Activated CD8-positive, alpha-beta memory T cell treated with anti-CD3 and anti-CD28 coated beads, Interleukin-2, amount 10 ng/mL, durations not matched to agents 7 days and 5 days (primary cell): Measurements from ENCODE around the gene RPS14. TPM values are rescaled to one million over a fixed set of nuclear protein-coding genes. Genes with fewer than 3 reads are reported as not detected.

Experiments used
- ATAC-seq: fragments of 150-1000 bp; cut with Tn5 transposase; one replicate; pipeline ENCODE4 v1.10.0; 2021; ENCODE audit warnings: moderate library complexity
- CTCF ChIA-PET: fragments of 350-600 bp; sonication (Branson Sonifier 250); formaldehyde crosslinking; loops from one replicate; lab custom pipeline; 2021; ENCODE audit warnings: antibody characterized with exemption; lab: Charles Lee
- DNase-seq: peaks from one replicate; pipeline ENCODE4 v3.0.0-alpha.2; 2020
- H3K27ac Mint-ChIP-seq: one replicate; pipeline ENCODE4 v1.8.0; 2021; ENCODE audit warnings: mild to moderate bottlenecking, mixed read lengths
- H3K27me3 Mint-ChIP-seq: one replicate; pipeline ENCODE4 v1.8.0; 2021; ENCODE audit warnings: mixed read lengths
- H3K36me3 Mint-ChIP-seq: one replicate; pipeline ENCODE4 v1.8.0; 2021; ENCODE audit warnings: mild to moderate bottlenecking, mixed read lengths
- H3K4me1 Mint-ChIP-seq: one replicate; pipeline ENCODE4 v1.8.0; 2021; ENCODE audit warnings: mixed read lengths
- H3K4me3 Mint-ChIP-seq: one replicate; pipeline ENCODE4 v1.8.0; 2021; ENCODE audit warnings: mild to moderate bottlenecking, moderate library complexity, mixed read lengths
- H3K9me3 Mint-ChIP-seq: one replicate; pipeline ENCODE4 v1.8.0; 2022; ENCODE audit warnings: low read depth, mixed read lengths
- total RNA-seq, 2 experiments: library from RNA; stranded (reverse); gene quantifications; one replicate each; pipeline ENCODE4 v1.2.3, GENCODE V29; 2021

The RPS14 gene
- total RNA-seq, 2 experiments from 2014 or later = 1,980 to 2,218 TPM

GRCh38 chr5:150397782-150398721, 51.5 kb downstream of the RPS14 start:
- H3K4me1 Mint-ChIP-seq = peaks cover 36% of the 10 kb centered on the region
- ATAC-seq = no peak
- peak overlapping the region; percentile 82 for H3K27ac Mint-ChIP-seq
- H3K36me3 Mint-ChIP-seq = peaks cover 43% of the 10 kb centered on the region
- CTCF ChIA-PET = interaction anchor here (1.0 to 8.2 kb wide), 14 partner anchors 7 to 53 kb away, joined by 3 to 87 read pairs (median 8); partner anchors contain the start of genes CD74, RPS14 and TCOF1
- no peak for DNase-seq
- H3K4me3 Mint-ChIP-seq = no peak overlapping the region
- H3K9me3 Mint-ChIP-seq = no peaks in the 10 kb centered on the region
- H3K27me3 Mint-ChIP-seq = no peaks in the 10 kb centered on the region

DNA sequence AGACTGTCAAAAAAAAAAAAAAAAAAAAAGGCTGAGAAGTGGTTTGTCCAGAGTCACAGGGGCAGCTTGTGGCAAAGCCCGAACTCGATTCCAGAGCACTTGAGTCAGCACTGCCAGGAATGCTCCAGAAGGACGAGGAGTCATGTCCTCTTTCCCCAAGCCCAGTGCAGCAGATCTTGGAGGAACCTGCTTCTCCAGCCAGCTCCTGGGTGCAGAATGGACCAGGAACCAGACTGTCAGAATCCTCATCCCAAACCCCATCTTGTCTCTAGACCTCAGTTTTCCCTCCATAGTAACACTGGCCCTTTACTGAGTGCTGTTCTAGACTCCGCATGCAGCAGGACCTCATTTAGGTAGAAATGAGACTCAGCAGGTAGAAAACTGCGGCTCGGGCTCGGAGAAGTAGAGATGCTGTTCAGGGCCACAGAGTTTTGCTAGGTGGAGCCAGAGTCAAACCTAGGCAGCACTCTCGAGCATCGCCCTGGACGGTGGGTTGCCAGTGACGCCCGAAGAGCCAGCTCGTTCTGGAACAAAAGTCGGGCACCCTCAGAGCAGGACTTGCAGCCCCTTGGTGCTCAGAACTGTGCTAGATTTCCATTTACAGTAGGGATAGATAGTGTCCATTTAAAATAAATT, 52.3 kb downstream of the RPS14 start:
- DNase-seq (no peak), ATAC-seq (no peak)
- Mint-ChIP-seq H3K9me3 (no peaks in the 10 kb centered on the region), H3K4me1 (peaks cover 36% of the 10 kb centered on the region), H3K36me3 (peaks cover 39% of the 10 kb centered on the region), H3K27ac (no peak overlapping the region), H3K4me3 (no peak overlapping the region), H3K27me3 (no peaks in the 10 kb centered on the region)
- CTCF ChIA-PET = interaction anchor here (0.6 to 8.2 kb wide), 13 partner anchors 9 to 262 kb away, joined by 3 to 87 read pairs (median 3); partner anchors contain the start of gene RPS14

GRCh38 chr5:150396267-150396666, 53.3 kb downstream of the RPS14 start:
- H3K4me3 Mint-ChIP-seq = no peak overlapping the region
- DNase-seq (no peak), ATAC-seq (no peak)
- H3K36me3 Mint-ChIP-seq = peaks cover 33% of the 10 kb centered on the region
- CTCF ChIA-PET = interaction anchor here (0.6 to 8.2 kb wide), 7 partner anchors 10 to 261 kb away, joined by 3 to 87 read pairs (median 3); partner anchors contain the start of gene RPS14
- no peaks in the 10 kb centered on the region for H3K9me3 Mint-ChIP-seq
- H3K27me3 Mint-ChIP-seq = no peaks in the 10 kb centered on the region
- H3K27ac Mint-ChIP-seq = peak overlapping the region; percentile 38
- H3K4me1 Mint-ChIP-seq = peaks cover 31% of the 10 kb centered on the region

DNA sequence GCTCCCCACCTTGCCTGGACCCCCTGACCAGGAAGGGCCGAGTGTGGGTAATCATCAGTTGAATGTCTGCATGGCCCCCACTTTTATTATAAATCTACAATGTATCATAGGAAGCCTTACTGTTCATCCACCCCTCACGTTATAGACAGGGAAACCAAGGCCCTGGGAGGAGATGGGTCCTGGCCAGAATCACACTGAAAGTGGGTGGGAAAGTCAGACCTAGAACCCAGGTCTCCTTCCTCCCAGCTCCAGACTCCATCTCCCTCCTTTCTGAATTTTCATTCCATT, 53.9 kb downstream of the RPS14 start:
- no peak overlapping the region for H3K4me3 Mint-ChIP-seq
- H3K9me3 Mint-ChIP-seq = no peaks in the 10 kb centered on the region
- ATAC-seq (no peak), DNase-seq (no peak)
- peaks cover 26% of the 10 kb centered on the region for H3K4me1 Mint-ChIP-seq
- H3K27ac Mint-ChIP-seq = peak overlapping the region; percentile 38
- H3K27me3 Mint-ChIP-seq = no peaks in the 10 kb centered on the region
- peaks cover 30% of the 10 kb centered on the region for H3K36me3 Mint-ChIP-seq
- CTCF ChIA-PET = interaction anchor here (2.0 to 8.2 kb wide), 2 partner anchors 9 to 38 kb away, joined by 5 to 87 read pairs; no protein-coding TSS in a partner anchor

DNA sequence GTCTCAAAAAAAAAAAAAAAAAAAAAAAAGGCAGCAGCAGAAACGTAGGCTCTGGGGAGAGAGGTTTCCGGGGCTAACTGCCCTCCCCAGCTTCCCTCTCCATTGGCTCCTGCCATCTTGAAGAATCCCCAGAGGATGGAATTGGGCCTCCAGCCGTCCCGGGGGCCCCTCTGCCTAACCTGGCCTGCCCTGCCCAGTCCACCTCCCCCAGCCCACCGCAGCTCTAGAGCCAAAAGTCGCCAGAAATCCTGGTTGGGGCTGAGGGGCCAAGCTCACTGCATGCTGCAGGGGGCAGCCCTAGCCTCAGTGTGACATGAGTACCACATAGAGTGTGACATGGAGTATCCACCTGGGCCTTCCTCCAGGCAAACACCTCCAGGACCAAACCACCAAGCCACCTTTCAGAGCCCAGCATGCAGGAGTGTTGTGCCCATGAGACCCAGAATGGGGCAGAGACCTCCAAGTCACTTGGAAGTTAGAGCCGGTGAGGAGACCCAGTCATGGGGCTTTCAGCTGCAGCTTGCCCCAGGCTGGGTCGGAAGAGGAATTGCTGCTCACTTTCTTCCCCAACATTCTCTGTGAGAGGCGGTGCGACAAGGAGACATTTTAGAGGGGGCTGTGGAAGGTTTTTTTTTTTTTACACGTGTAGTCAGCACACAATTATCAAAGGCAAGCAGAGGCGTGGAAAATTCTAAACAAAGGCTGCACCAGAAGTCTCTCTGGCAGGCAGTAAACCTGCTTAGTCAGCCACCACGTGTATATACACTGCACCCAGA, 54.4 kb downstream of the RPS14 start:
- H3K36me3 Mint-ChIP-seq = peaks cover 28% of the 10 kb centered on the region
- no peak overlapping the region for H3K4me3 Mint-ChIP-seq
- H3K27ac Mint-ChIP-seq = peak overlapping the region; percentile 54
- ATAC-seq = no peak
- CTCF ChIA-PET = interaction anchor here (2.0 to 8.2 kb wide), 2 partner anchors 8 to 39 kb away, joined by 5 to 87 read pairs; no protein-coding TSS in a partner anchor
- peaks cover 21% of the 10 kb centered on the region for H3K4me1 Mint-ChIP-seq
- no peak for DNase-seq
- no peaks in the 10 kb centered on the region for H3K9me3 Mint-ChIP-seq
- H3K27me3 Mint-ChIP-seq = no peaks in the 10 kb centered on the region

- ATAC-seq (no peak), DNase-seq (no peak)
- Mint-ChIP-seq H3K4me1 (peaks cover 11% of the 10 kb centered on the region), H3K27ac (no peak overlapping the region), H3K9me3 (no peaks in the 10 kb centered on the region), H3K4me3 (no peak overlapping the region), H3K36me3 (peaks cover 26% of the 10 kb centered on the region), H3K27me3 (no peaks in the 10 kb centered on the region)
- CTCF ChIA-PET = interaction anchor here (8.2 kb wide), 1 partner anchor 40 kb away, joined by 87 read pairs; no protein-coding TSS in a partner anchor
Measured at GRCh38 chr5:150394131-150394530, 55.4 kb downstream of the RPS14 start.

- ATAC-seq (no peak), DNase-seq (no peak)
- H3K36me3 Mint-ChIP-seq = peaks cover 27% of the 10 kb centered on the region
- CTCF ChIA-PET = interaction anchor here (8.2 kb wide), 1 partner anchor 41 kb away, joined by 87 read pairs; no protein-coding TSS in a partner anchor
- H3K9me3 Mint-ChIP-seq = no peaks in the 10 kb centered on the region
- no peaks in the 10 kb centered on the region for H3K27me3 Mint-ChIP-seq
- H3K4me1 Mint-ChIP-seq = peaks cover 4% of the 10 kb centered on the region
- peak overlapping the region; percentile 22 for H3K27ac Mint-ChIP-seq
- no peak overlapping the region for H3K4me3 Mint-ChIP-seq
Measured at GRCh38 chr5:150393096-150393645, 56.4 kb downstream of the RPS14 start.

DNA sequence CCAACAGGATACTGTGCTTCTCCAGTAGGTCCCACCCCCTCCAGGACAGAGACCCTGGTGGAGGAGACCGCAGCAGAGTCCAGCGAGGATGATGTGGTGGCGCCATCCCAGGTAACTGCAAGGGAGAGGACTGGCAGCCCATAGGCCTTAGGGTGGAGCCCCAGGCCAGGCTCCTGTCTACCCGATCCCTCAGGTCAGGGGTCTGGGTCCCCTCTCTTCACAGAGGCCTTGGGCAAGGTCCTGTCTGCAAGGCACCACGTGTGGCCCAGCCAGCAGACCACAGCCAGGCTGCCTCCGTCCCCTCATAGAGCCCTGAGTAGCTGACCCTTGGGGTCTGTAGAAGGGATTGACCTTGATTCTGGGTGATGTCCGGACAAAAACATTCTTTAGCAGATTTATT, 56.9 kb downstream of the RPS14 start:
- H3K27ac Mint-ChIP-seq = no peak overlapping the region
- peaks cover 3% of the 10 kb centered on the region for H3K4me1 Mint-ChIP-seq
- no peak for DNase-seq
- no peak for ATAC-seq
- H3K4me3 Mint-ChIP-seq = no peak overlapping the region
- H3K9me3 Mint-ChIP-seq = no peaks in the 10 kb centered on the region
- no peaks in the 10 kb centered on the region for H3K27me3 Mint-ChIP-seq
- H3K36me3 Mint-ChIP-seq = peaks cover 28% of the 10 kb centered on the region
- CTCF ChIA-PET = no interaction called here

Other genes starting within 250 kb of the RPS14 start
- gene CAMK2A, start 160.0 kb downstream of the RPS14 start, total RNA-seq = not detected
- not detected for gene ARSI, start 146.8 kb downstream of the RPS14 start, total RNA-seq
- gene TCOF1, start 92.0 kb downstream of the RPS14 start, total RNA-seq = 10 to 100 TPM; 95.3 to 96.9 TPM
- gene CD74, start 36.8 kb downstream of the RPS14 start, total RNA-seq = 1,000 to 10,000 TPM; 1,513 to 1,561 TPM
- under 1 TPM; 0.58 to 0.68 TPM for gene NDST1, start 58.4 kb upstream of the RPS14 start, total RNA-seq
- under 1 TPM; 0.05 to 0.09 TPM for gene SYNPO, start 190.9 kb upstream of the RPS14 start, total RNA-seq
- gene MYOZ3, start 211.5 kb upstream of the RPS14 start, total RNA-seq = not detected